Epithelial cell of esophagus (primary cell): Measurements from ENCODE around the gene CSAD.
A peak's percentile ranks its signal among the peaks of the same experiment; 100 is the strongest.

Experiments
- DNase-seq: peaks from one replicate; pipeline ENCODE4 v3.0.0; 2010; ENCODE audit warnings: low read depth
- H3K4me3 ChIP-seq: 2 replicates; pipeline ENCODE4 v1.5.1; 2011; ENCODE audit warnings: mild to moderate bottlenecking, low read length, control low read depth
- TF ChIP-seq, protein P1 (sequence below): IDR thresholded peaks from 2 replicates; pipeline ENCODE4 v1.5.1; 2011; ENCODE audit warnings: low read depth, mild to moderate bottlenecking, low read length, control low read depth, inconsistent platforms; ENCODE audit not compliant: insufficient read depth; ENCODE audit errors: missing control alignments

Gene CSAD

DNA sequence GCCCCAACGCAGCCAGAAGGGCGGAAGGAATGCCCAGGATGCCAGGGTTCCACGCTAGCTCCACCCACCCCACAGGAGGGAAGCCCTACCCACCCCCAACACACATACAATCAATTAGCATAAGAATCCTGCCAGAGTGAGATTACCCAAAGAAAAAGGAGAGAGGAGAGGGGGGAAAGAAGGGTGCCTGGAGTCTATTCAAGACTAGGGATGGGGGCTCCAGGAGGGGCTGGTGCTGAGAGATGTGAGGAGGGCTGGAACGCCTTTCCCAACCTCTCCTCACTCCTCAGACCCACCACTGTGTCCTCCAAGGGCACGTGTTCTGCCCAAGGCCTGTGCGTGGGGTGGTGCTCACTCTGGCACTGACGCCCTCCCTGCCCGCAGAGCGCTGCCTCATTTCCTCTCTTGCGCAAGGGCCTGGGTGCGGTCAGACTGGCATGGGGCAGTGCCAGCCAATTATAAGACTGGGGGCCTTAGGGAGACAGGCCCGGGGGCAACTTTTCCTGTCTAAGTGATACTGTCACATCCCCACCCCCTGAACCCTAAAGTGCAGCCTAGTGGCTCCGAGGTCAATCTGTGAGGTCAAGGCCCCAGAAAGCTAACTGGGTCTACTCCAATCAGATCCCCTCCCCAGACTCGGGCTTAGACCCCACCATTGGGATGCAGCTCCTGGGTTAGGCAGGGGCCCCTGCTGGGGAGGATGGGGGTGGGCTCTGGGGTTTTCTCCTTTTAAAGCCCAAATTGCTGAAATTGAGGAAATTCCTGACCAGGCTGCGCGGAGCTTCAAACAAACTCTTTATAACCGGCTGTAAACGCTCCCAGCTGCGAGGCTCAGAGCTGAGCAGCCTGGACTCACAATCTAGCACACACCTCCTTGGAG, 36.6 kb upstream of the CSAD start:
- H3K4me3 ChIP-seq = no peak overlapping the region
- TF ChIP-seq, protein P1, sequence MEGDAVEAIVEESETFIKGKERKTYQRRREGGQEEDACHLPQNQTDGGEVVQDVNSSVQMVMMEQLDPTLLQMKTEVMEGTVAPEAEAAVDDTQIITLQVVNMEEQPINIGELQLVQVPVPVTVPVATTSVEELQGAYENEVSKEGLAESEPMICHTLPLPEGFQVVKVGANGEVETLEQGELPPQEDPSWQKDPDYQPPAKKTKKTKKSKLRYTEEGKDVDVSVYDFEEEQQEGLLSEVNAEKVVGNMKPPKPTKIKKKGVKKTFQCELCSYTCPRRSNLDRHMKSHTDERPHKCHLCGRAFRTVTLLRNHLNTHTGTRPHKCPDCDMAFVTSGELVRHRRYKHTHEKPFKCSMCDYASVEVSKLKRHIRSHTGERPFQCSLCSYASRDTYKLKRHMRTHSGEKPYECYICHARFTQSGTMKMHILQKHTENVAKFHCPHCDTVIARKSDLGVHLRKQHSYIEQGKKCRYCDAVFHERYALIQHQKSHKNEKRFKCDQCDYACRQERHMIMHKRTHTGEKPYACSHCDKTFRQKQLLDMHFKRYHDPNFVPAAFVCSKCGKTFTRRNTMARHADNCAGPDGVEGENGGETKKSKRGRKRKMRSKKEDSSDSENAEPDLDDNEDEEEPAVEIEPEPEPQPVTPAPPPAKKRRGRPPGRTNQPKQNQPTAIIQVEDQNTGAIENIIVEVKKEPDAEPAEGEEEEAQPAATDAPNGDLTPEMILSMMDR = no peak
- DNase-seq = peak; percentile 63

DNA sequence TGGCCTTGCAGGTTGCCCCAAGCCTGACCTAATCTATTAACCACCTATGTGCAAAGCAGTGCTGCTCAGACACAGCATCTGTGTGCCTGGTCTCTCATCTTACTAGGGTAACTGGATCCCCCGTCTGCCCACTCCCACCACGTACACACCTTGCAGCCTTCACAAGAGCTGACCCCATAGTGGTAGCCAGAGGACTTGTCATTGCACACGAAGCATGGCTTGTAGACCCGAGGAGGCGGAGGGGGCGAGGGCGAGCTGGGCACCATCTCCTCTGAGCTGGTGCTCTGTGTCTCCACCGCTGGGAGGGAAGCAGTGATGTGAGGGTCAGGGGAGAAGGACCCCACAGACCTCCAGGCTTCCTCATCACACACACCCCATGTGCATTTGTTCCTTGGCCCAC, 34.8 kb upstream of the CSAD start:
- TF ChIP-seq, protein P1 = no peak
- no peak for DNase-seq
- H3K4me3 ChIP-seq = no peak overlapping the region

DNA sequence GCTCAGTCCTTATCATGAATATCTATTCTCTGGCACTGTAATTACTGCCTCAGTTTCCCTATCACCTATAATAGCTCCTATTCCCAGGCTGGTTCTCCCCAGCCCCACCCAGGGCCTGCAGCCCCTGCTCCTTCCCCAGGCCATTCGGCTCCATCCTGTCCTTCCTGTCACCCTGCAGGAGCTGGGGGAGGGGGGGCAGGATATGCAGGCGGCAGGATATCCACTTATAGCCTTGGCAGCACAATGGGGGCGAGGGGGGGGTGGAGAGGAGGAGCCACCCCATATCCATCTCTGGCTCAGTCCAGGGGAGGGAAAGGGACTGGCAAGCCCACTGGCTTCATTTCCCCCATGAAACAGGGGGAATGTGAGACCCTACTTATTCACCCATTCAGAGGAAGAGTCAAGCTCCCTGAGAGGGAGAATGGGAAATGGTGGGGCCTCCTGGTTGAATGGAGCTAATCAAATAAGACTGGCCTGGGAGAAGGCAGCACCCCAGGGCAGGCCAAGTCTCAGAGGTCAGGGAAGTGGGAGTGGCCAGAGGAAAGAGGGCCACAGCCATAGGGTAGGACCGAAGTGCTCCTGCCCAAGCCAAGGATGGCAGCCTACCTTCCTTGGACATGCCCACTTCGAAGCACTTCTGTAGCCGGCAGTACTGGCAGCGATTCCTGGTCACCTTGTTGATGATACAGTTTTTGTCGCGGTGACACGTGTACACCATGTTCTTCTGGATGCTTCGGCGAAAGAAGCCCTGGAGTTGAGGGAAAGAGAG, 34.1 kb upstream of the CSAD start:
- TF ChIP-seq, protein P1 = no peak
- DNase-seq = no peak
- no peak overlapping the region for H3K4me3 ChIP-seq

DNA sequence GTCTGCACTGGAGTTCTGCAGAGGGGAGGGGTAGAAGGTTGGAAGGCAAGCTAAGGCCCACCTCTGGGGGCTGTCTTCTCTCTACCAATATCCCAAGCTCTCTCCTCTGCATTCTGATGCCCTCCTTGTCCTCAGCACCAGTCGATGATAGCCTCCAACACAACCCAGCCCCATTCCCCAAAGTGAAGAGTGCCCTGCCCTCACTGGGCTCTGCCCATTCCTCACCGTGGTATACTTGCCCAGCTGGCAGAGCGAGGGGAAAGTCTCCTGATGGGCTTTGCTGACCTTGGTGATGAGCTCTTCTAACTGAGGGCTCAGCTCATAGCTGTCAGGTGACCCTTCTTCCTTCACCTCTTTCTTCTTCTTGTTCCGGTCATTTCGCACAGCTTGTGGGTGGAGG, 33.5 kb upstream of the CSAD start:
- DNase-seq = no peak
- no peak overlapping the region for H3K4me3 ChIP-seq
- TF ChIP-seq, protein P1 = no peak

- TF ChIP-seq, protein P1 = peak; percentile 83
- peak; percentile 69 for DNase-seq
- no peak overlapping the region for H3K4me3 ChIP-seq
Measured at GRCh38 chr12:53213348-53213747, 32.6 kb upstream of the CSAD start.

DNA sequence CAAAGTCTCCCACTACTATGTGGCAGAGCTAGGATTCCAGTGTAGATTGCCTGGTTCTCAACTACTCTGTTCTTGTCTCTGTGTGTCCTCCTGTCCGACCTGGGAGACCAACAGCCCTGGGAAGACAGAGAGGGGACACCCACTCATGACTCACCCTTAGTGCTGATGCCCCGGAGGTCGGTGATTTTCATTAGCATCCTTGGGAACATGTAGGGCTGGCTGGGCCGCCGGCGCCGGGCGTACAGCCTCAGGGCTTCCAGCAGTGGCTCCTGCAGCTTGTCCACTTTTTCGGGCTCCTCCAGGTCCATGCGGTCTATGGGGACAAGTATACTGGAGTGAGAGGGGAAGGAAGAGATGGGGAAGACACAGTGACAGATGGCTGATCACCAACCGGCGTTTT, 32.2 kb upstream of the CSAD start:
- H3K4me3 ChIP-seq = no peak overlapping the region
- no peak for DNase-seq
- TF ChIP-seq, protein P1 = no peak
